Thyroid gland (tissue), 4 donors: ENCODE results near the gene FOXP1.

ENCODE experiments used
- CTCF ChIP-seq, 6 experiments: fragments of 200-600 bp in 3 of 6; fragments of 450-650 bp in 3 of 6; sonication (generic) in 3 of 6; IDR thresholded peaks; one replicate each; pipeline ENCODE4 v1.5.1; 2016 to 2019; ENCODE audit warnings: antibody characterized with exemption in 6 of 6, mild to moderate bottlenecking in 2 of 6, inconsistent platforms in 1 of 6, moderate library complexity in 1 of 6
- POLR2A ChIP-seq, 2 donors: fragments of 450-650 bp; IDR thresholded peaks; one replicate each; pipeline ENCODE4 v1.6.1; 2017; ENCODE audit warnings: antibody characterized with exemption in 2 of 2, mild to moderate bottlenecking in 2 of 2, moderate library complexity in 1 of 2

- TF ChIP-seq CTCF (IDR thresholded peaks at IDR 0.05) (no peak), POLR2A (IDR thresholded peaks at IDR 0.05) (no peak)
Observed at GRCh38 chr3:71580636-71581456, 2.7 kb downstream of the FOXP1 start.
